Fibroblast of skin of left quadriceps (primary cell): ENCODE data around the gene SEC61A2.
"Not testable (repeated sequence)": the region's sequence is repeated elsewhere in the genome, so short reads cannot be mapped to it uniquely, and the experiment has no call there.

Experiments used
- DNase-seq, 2 experiments: peaks; one replicate each; pipeline ENCODE4 v3.0.0-alpha.2; 2013; ENCODE audit warnings: low read depth in 2 of 2

The SEC61A2 gene

DNA sequence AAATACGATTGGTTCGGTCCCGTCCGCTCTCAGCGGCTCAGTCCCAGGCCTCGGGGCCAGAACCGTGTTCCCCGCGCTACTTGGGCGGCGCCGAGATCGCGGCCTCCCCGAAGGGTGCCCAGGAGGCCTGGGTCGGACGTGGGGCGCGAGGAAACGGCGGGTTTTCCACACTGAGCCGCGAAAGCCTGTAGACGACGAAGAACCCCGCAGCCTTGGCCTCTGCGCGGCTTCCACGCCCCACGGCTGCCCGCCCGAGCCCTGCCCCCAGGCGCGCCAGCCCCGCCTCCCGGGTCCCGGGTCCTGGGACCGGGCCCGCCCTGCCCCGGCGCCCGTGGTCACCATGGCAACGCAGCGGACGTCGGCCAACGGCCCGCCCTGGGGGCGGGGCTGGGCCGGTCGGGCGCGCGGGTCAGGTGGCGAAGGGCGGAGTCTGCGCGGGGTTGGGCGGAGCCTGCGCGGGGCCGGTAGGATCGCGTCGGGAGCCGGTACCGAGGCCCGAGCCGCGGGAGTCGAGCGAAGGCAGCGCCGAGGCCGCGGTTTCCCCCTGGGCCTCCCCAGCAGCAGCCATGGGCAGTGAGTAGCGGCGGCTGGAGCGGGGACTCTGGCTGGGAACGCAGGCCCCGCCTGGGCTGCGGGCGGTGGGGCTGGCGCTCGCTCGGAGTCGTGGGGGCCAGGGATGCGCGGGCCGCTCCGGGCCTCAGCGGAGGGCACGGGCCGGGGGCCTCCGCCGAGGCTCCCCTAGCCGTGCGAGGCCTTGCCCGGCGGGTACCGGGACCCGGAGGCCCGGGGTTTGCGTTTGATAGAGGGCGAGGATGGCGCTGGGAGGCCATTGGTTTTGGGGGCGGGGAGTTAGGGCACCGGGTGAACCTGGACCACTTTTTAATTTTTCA, at the start of gene SEC61A2:
Gene SEC61A2 (plus strand): TSS at position 456 of the 890 bp plus-strand sequence. CDS start 111 bp downstream, at position 567.
- peak; percentile 80 to 81 for DNase-seq

DNA sequence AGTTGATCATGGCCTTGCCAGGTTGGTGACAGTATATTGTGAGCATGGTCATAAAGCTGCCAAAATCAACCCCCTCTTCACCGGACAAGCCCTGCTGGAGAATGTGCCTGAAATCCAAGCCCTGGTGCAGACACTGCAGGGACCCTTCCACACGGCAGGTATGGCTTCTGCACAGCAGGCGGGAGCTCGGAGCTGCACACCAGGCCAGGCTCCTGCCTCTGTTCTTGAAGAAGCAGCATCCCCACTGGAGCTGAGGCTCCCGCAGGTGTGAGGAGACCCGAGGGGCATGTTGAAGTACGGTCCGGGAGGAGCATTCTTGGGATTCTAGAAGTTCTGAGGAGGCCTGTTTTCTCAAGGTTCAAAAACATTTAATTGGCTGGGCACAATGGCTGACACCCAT, 48.0 kb upstream of the SEC61A2 start:
- DNase-seq, result no peak

- DNase-seq, result peak in 1 of 2 experiments; percentile 24
Measured at GRCh38 chr10:12081879-12082557, 47.5 kb upstream of the SEC61A2 start.

DNA sequence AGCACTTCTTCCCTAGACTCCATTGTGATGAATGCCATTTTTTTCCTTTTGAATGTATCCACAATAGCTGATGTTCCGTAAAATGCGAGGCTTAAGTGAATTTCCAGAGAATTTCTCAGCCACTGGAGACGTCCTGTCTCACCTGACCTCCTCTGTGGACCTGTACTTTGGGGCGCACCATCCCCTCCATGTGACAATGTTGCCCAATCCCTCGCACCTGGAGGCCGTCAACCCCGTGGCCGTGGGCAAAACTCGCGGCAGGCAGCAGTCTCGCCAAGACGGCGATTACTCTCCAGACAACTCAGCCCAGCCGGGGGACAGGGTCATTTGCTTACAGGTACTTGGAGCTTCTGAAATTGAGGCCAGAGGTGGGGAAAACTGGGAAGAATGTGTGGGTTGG, 40.6 kb upstream of the SEC61A2 start:
- DNase-seq, result no peak

DNA sequence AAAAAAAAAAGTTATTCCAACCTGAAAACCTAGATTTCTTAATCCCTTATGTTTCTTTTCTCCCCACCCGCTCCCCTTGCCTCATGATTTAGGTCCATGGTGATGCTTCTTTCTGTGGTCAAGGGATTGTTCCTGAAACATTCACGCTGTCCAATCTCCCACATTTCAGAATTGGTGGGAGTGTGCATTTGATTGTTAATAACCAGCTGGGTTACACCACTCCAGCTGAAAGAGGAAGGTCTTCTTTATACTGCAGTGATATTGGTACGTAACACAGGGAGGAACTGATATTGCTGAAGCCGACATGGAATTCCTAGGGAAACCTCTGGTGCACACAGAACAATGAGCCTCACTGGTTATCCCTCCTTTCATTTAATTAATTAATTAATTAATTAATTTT, 38.1 kb upstream of the SEC61A2 start:
- DNase-seq, result no peak

DNA sequence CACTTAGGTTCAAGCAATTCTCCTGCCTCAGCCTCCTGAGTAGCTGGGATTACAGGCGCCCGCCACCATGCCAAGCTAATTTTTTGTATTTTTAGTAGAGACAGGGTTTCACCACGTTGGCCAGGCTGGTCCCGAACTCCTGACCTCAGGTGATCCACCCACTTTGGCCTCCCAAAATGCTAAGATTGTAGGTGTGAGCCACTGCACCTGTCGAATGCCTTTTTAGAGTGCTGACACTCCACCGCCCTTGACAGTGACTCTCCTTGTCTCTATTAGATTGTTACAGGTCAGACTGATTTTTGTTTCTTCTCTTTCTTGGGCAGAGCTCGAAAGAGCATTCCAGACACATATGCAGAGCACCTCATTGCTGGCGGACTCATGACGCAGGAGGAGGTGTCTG, 32.1 kb upstream of the SEC61A2 start:
- not testable (repeated sequence) for DNase-seq

GRCh38 chr10:12097791-12098190, 31.7 kb upstream of the SEC61A2 start:
- DNase-seq, result no peak

GRCh38 chr10:12098966-12099365, 30.5 kb upstream of the SEC61A2 start:
- DNase-seq, result no peak

DNA sequence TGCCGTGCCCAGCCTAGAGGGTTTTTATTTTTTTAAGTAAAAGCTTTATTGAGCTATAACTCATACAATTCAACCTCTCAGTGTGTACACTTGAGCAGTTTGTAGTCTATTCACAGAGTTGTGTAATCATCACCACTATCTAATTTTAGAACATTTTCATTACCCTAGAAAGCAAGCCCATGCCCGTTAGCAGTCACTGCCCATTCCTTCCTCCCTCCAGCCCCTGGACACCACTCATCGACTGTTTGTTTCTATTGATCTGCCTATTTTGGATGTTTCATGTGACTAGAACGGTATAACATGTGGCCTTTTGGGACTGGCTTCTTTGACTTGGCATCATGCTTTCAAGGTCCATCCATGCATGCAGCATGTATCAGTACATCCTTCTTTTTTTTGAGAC, 25.7 kb upstream of the SEC61A2 start:
- no peak for DNase-seq

GRCh38 chr10:12107781-12108180, 21.7 kb upstream of the SEC61A2 start:
- DNase-seq, result no peak

- no peak for DNase-seq
Measured at GRCh38 chr10:12109286-12109685, 20.2 kb upstream of the SEC61A2 start.

GRCh38 chr10:12111528-12111927, 17.9 kb upstream of the SEC61A2 start:
- no peak for DNase-seq

GRCh38 chr10:12113627-12114026, 15.8 kb upstream of the SEC61A2 start:
- DNase-seq, result no peak

- DNase-seq, result no peak
Measured at GRCh38 chr10:12121673-12122072, 7.8 kb upstream of the SEC61A2 start.

- DNase-seq, result peak; percentile 49 to 55
Measured at GRCh38 chr10:12130237-12130872, 878 bp downstream of the SEC61A2 start.

GRCh38 chr10:12135631-12136030, 6.2 kb downstream of the SEC61A2 start:
- no peak for DNase-seq

DNA sequence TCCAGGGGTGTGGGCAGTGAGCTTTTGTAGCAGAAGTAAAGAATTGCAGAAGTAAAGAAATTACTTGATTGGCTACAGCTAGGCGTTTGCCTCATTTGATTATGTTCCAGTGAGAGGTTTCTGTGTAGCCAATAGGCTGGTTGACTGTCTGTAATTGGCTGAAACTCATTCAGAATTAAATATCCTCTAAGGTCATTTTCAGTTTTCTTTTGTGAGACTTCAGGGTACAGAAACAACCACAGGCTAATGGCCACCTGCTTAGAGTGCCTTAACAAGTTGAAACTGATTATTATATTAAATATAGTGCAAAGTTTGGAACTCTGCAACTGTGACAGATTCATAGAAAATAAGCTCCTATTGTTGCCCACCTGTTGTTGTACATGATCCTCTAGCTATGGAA, 10.6 kb downstream of the SEC61A2 start:
- DNase-seq, result no peak

DNA sequence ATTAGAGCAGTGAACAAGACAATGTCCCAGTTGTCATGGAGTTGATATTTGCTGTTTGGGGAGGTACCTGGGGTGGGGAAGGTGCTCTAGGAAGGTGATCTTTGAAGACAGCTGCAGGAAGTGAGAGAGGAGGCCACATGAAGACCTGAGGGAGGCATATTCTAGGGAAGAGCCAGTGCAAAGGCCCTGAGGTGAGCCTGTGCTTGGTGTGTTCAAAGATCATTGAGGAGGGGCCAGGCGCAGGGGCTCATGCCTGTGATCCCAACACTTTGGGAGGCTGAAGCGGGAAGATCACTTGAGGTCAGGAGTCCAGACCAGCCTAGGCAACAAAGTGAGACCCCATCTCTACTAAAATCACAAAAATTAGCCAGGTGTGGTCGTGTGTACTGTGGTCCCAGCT, 15.1 kb downstream of the SEC61A2 start:
- DNase-seq, result no peak

- no peak for DNase-seq
Measured at GRCh38 chr10:12150163-12150562, 20.7 kb downstream of the SEC61A2 start.

GRCh38 chr10:12154516-12154915, 25.0 kb downstream of the SEC61A2 start:
- no peak for DNase-seq

GRCh38 chr10:12156367-12157123, 27.1 kb downstream of the SEC61A2 start:
- no peak for DNase-seq

DNA sequence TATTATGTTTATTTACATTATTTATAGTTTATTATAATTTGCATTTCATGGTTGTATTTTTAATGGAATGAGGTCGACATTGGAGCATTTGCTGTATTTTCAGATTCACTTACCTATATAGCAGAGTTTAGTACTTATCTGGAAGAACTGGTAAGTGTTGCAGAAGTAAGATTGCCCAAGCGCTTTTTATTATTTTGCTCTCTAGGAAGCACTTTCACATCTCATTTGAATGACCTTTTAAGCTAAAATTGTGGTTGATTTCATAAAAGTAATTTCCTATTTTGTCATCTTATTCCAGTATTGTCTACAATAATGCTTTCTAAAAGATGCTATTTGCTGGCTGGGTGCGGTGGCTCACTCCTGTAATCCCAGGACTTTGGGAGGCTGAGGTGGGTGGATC, 28.6 kb downstream of the SEC61A2 start:
- no peak for DNase-seq
